ENCODE data around the gene OR1A2.
"Not testable (repeated sequence)": the region's sequence is repeated elsewhere in the genome, so short reads cannot be mapped to it uniquely, and the experiment has no call there.

OR1A2 gene

GRCh38 chr17:3213001-3213400, 15.7 kb downstream of the OR1A2 start:
- no peak for TF ChIP-seq CTCF (IDR thresholded peaks at IDR 0.05; ENCODE audit: low read depth, low read length)
- no peak overlapping the region for H3K4me3 ChIP-seq (replicated peaks in 1 of 2; ENCODE audit: low read depth in 2 of 2, low read length in 2 of 2)
- DNase-seq (ENCODE audit: low read depth in 2 of 2), result no peak

DNA sequence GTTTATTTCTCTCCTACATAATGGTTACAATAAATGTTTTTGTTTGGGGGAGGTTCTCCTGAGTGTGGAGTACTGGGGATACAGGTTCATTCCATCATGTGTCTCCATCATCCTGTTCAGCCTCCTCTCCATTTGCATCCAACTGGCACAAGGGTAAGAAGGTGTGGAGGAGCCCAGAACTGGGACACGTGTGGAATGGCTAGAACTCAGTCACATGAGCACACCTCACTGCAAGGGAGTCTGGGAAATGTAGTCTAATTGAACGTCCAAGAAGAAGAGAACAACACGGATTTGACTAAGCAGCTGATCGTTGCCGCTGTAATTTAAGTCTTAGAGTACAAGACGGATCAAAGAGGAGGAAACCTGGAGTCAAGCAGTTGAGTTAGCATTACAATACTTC, 16.3 kb downstream of the OR1A2 start:
- TF ChIP-seq CTCF (IDR thresholded peaks at IDR 0.05; ENCODE audit: low read depth, low read length), result no peak

DNA sequence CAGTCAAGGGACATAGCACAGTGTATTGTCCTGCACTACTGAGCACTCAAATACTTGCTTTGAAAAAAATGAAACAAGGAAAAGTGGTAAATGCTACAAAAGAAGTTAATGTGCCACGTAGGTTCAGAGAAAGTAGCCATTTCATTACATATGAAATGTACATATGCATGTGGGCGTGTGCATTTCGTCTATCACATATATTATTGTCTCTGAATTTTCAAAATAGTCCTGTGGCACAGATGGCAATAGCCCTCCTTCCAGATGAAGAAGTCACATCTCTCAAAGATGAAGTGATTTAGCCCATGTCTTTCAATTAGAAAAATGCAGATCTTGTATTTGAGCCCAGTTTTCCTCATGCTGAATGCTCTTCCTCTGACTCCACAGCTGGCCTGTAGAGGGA, 22.7 kb downstream of the OR1A2 start:
- not testable (repeated sequence) for H3K4me3 ChIP-seq (replicated peaks in 1 of 2; ENCODE audit: low read depth in 2 of 2, low read length in 2 of 2)

More for the DNA sequence above, 16.3 kb downstream of the OR1A2 start:
- no peak for DNase-seq (ENCODE audit: low read depth in 2 of 2)
- no peak overlapping the region for H3K4me3 ChIP-seq (replicated peaks in 1 of 2; ENCODE audit: low read depth in 2 of 2, low read length in 2 of 2)

GRCh38 chr17:3221850-3222249, 24.5 kb downstream of the OR1A2 start:
- TF ChIP-seq CTCF (IDR thresholded peaks at IDR 0.05; ENCODE audit: low read depth, low read length), result no peak
- DNase-seq (ENCODE audit: low read depth in 2 of 2), result no peak
- H3K4me3 ChIP-seq (replicated peaks in 1 of 2; ENCODE audit: low read depth in 2 of 2, low read length in 2 of 2), result no peak overlapping the region

More for the DNA sequence above, 22.7 kb downstream of the OR1A2 start:
- DNase-seq (ENCODE audit: low read depth in 2 of 2), result not testable (repeated sequence)

DNA sequence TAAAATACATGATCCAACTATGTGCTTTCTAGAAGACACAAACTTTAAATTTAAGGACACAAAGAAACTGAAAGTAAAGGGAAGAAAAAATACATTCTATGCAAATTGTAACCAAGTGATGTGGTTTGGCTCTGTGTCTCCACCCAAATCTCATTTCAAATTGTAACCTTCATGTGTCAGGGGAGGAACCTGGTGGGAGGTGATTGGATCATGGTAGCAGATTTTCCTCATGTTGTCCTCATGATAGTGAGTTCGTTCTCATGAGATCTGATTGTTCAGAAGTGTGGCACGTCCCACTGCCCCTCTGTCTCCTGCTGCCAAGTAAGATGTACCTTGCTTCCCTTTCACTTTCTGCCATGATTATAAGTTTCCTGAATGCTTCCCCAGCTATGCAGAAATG, 25.2 kb downstream of the OR1A2 start:
- DNase-seq (ENCODE audit: low read depth in 2 of 2), result no peak
- TF ChIP-seq CTCF (IDR thresholded peaks at IDR 0.05; ENCODE audit: low read depth, low read length), result no peak
- H3K4me3 ChIP-seq (replicated peaks in 1 of 2; ENCODE audit: low read depth in 2 of 2, low read length in 2 of 2), result no peak overlapping the region

DNA sequence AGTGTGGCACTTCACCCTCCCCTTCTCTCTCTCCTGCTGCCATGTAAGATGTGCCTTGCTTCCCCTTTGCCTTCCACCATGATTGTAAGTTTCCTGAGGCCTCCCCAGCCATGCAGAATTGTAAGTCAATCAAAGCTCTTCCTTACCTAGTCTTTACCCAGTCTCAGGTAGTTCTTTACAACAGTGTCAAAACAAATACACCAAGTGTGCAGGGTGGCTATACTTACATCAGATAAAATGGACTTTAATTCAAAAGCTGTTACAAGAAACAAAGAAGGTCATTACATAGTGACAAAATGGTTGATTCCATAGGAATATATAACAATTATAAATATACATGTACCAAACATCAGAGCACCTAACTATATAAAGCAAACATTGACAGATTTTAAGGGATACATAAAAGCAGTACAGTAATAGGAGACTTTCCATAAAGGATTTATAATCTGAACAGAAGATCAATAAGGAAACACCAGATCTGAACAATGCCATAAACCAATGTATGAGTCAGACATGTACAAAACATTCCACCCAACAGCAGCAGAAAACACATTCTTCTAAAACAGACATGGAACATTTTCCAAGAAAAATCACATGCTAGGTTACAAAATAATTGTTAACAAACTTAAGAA, 27.5 kb downstream of the OR1A2 start:
- DNase-seq (ENCODE audit: low read depth in 2 of 2); H3K4me3 ChIP-seq (replicated peaks in 1 of 2; ENCODE audit: low read depth in 2 of 2, low read length in 2 of 2): not testable (repeated sequence)

DNA sequence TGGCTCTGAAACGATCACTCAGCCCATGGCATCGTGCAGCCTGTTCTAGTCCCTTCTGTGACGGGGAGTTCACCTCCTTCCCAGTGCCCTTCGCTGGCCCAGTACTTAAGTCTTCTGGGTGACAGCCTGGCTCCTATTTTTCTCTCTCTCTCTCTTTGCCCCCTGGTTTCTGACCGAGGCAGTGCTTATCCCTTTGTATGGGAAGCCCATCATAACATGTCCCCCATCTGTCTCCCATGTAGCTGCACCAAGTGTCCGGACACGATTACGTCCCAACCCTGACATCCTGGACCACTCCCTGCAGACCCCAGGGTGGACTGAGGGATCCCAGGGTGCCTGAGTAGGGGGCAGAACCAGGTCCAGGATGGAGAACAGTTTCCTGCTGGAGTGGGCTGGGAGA, 35.0 kb downstream of the OR1A2 start:
- DNase-seq (ENCODE audit: low read depth in 2 of 2); H3K4me3 ChIP-seq (replicated peaks in 1 of 2; ENCODE audit: low read depth in 2 of 2, low read length in 2 of 2): not testable (repeated sequence)

DNA sequence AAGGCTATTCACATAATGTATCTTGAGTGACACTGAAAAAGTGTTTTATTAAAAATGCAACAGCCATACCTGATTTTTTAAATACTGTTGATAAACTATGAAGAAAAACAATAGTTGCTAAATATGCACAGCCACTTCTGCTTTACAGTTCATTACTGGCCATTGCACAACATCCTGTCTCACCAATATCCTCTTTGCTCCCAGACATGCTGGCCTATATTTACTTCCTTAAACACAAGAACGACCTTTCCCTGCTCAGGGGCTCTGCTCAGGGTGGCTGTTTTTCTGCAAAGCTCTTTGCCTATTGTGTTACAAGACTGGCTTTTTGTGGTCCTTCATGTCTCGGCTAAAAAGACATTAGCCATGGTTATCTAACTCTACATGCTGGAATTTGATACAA, 41.4 kb downstream of the OR1A2 start:
- H3K4me3 ChIP-seq (replicated peaks in 1 of 2; ENCODE audit: low read depth in 2 of 2, low read length in 2 of 2), result not testable (repeated sequence)
- DNase-seq (ENCODE audit: low read depth in 2 of 2), result peak in 1 of 2 donors; percentile 1

- H3K4me3 ChIP-seq (replicated peaks in 1 of 2; ENCODE audit: low read depth in 2 of 2, low read length in 2 of 2); DNase-seq (ENCODE audit: low read depth in 2 of 2): not testable (repeated sequence)
Measured at GRCh38 chr17:3241044-3241443, 43.7 kb downstream of the OR1A2 start.

DNA sequence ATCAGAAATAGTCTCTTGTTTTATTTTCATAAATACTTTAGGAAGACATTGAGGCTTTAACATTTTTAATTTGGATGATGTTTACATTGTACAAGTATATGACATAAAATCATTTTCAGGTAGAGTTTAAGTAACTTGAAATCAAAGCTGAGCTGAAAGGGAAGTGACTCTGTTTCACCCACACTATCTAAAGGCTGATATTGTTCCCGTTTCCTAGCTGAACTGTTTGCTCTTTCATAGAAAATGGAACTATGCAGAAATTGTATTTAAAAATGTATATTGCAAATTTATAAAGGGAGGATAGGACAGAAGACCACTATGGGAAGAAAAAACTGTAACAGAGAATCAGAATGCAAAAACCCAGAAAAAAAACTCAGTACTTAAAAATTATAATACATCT, 47.5 kb downstream of the OR1A2 start:
- DNase-seq (ENCODE audit: low read depth in 2 of 2); H3K4me3 ChIP-seq (replicated peaks in 1 of 2; ENCODE audit: low read depth in 2 of 2, low read length in 2 of 2): not testable (repeated sequence)

Measured in cardiac fibroblast (primary cell).